ENCODE results near the gene WDSUB1.

The WDSUB1 gene

DNA sequence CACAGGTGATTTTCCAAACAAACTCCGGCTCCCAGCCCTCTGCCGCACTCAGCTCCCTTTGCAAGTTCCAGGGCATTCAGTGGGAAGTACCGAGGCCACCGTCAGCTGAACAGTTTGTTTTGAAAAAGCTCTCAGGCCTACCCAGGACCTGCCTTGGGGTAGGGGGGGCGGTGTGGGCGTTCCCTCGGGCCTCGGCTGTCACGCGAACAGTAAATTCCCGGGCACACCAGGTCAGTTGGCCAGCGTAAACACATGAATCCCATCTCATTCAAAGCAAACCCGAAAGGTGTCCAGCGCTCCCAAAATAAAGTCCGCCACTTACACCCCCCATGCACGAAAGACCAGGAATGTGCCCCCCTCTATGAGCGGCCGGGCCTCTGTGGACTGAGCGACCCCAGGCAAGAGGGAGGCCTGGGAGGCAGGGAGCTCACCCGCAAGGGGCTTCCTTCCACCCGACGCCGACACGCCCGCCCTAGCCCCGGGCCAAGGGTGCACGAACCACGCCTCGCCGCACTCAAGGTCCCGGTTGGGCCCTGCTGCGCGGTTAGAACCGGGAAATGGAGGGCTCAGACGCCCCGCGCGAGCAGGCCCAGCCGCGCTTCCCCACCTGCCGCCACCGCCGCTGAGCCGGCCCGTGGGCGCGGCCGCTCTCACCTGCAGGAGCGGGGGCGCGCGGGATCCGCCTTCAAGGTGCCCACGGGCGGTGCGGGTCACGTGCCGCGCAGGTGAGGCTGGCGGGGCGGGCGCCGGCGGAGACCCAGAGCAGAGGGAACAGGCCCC, at the start of gene WDSUB1:
Gene WDSUB1, minus strand, starts transcription at position 775 of the 780 bp plus-strand sequence. CDS start 3,634 bp downstream, outside the sequence.
- DNase-seq = peak; percentile 30 to 63

DNA sequence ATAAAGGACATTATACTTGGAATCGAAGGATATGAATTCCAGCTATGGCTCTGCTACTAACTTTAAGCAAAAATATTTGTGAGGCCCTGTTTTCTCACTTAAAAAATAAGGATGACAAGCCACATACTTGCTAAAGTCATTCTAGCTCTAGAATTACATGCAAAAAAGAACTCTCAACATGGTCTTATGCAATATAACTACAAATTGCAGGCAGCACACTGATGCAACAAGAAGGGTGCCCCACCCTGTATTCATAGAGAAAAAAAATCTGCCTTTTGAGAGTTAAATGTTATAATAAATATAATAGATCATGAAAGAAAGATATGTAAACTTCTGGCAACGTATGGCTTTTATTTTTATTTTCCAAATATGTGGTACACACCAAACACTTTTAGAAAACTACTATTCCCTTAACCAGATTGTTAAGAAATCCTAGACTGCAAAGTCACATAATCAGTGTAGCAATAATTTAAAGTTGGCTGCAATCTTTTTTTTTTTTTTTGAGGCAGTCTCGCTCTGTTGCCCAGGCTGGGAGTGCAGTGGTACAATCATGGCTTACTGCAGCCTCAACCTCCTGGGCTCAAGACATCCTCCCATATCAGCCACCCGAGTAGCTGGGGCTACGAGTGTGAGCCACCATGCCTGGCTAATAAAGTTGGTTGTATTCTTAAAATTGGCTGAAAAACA, 40.2 kb upstream of the WDSUB1 start:
- no peak for DNase-seq

GRCh38 chr2:159322419-159322818, 35.9 kb upstream of the WDSUB1 start:
- DNase-seq = no peak

- DNase-seq = peak in 1 of 2 experiments; percentile 12
These were observed 31.0 kb upstream of the WDSUB1 start for GRCh38 chr2:159317392-159318088.

DNA sequence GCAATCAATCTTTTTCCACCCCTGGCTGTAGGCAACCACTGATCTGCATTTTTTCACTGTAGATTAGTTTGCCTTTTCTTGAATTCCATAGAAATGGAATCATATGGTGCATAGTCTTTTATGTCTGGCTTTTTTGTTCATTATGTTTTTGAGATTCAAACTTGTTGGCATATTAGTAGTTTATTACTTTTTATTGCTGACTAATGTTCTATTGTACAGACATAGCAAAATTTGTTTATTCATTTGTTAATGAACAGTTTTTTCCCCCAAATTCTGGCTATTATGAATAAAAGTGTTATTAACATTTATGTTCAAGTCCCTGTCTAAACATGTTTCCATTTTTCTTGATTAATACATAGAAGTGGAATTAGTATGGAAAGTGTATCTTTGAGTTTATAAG, 21.4 kb upstream of the WDSUB1 start:
- no peak for DNase-seq

GRCh38 chr2:159300586-159300985, 14.1 kb upstream of the WDSUB1 start:
- no peak for DNase-seq

- DNase-seq = no peak
These were observed 12.5 kb upstream of the WDSUB1 start for GRCh38 chr2:159298967-159299366.

GRCh38 chr2:159297042-159297707, 10.7 kb upstream of the WDSUB1 start:
- DNase-seq = no peak

- DNase-seq = no peak
These were observed 5.7 kb upstream of the WDSUB1 start for GRCh38 chr2:159292157-159292556.

- peak in 1 of 2 experiments; percentile 44 for DNase-seq
These were observed 3.9 kb upstream of the WDSUB1 start for GRCh38 chr2:159290289-159290907.

- no peak for DNase-seq
These were observed 1.2 kb upstream of the WDSUB1 start for GRCh38 chr2:159287733-159288132.

- peak; percentile 95 to 98 for DNase-seq
These were observed 372 bp upstream of the WDSUB1 start for GRCh38 chr2:159286709-159287441.

- DNase-seq = no peak
These were observed 1.1 kb downstream of the WDSUB1 start for GRCh38 chr2:159285433-159285832.

GRCh38 chr2:159283529-159283928, 3.0 kb downstream of the WDSUB1 start:
- DNase-seq = no peak

DNA sequence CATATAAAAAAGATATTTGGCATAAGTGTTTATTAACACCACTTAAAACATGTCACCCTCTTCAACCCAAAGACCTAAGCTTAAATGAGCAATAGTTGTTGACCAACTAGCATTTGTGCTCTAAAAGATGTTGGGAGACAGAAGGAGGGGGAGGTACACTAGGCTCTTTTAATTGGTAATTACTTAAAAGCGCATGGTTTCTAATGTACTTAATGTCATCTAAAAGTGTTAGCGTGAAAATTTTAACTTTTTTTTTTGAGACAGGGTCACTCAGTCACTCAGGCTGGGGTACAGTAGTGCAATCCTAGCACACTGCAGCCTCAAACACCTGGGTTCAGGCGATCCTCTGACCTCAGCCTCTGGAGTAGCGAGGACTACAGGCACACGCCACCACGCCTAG, 5.5 kb downstream of the WDSUB1 start:
- DNase-seq = no peak

GRCh38 chr2:159279700-159280099, 6.8 kb downstream of the WDSUB1 start:
- DNase-seq = no peak

DNA sequence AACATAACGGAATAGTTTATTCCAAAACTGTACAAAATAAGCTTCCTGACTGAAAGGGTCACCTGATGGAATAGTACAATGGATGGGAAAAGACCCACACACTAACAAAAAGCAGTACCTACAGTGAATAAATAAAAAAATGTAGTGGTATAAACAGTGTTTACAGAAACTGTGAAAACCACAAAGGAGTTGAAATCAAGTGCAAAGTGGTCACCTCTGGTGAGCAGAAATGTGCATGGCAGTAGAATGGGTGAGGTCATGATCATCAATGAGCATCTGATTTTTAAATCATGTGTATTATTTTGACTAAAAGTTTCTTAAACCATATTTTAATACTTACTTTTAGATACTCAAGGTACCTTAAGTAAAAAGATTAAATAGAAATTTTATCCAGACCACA, 11.4 kb downstream of the WDSUB1 start:
- DNase-seq = no peak

DNA sequence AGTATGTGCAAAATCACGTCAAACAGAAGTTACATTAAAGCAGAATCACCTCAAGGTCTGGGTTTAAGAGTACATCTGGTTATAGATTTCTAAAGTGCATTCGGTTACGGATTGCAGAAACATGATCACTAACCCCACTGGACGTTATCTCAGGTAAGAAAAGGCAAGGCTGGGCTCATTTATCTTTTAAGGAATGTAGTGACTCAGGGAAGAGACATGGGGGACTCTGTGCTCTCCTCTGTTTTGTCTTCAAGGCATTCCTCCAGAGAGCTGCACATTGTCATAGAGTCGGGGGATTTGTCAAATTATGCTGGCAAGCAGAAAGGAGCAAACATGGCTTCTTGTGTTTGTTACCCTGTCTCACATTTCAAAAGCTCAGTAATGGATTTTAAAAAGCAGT, 14.3 kb downstream of the WDSUB1 start:
- no peak for DNase-seq

DNA sequence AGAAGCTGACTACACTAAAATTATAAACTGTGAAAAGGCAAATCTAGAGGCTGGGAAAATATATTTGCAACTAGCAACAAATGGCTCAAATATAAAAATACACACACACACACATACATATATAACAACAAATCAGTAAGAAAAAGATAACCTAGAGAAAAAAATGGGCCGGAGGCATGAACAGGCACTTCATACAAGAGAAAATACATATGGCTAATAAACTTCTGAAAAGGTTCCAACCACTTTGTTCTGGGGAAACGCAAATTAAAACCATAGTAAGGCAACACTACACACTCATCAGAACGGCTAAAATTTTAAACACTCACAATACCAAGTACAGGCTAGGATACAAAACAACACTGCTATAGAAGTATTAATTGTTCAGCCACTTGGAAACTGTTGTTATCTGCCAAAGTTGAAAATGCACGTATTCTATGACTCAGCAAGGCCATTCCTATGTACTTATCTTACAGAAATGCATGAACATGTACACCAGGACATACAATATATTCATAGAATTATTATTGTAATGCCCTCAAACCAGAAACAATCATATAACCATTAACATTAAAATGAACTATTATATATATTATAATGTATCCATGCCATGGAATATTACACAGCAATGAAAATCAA, 15.6 kb downstream of the WDSUB1 start:
- no peak for DNase-seq

DNA sequence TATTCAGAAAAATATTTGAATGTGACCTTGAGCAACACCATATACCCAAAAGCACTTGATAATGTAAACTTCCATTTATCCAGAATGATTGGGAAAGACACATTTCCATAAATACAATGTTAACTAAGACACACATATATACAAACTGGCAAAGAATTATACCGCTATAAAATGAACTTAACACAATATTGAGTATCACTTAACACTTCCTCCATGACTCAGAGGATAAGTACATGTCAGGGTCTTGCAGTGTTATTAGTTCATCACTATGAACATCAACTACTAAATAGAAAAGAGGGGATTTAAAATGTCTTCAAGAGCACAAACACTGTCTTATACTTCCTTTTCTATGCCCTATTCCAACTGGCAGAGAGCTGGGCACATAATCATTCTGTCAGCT, 18.6 kb downstream of the WDSUB1 start:
- no peak for DNase-seq

DNA sequence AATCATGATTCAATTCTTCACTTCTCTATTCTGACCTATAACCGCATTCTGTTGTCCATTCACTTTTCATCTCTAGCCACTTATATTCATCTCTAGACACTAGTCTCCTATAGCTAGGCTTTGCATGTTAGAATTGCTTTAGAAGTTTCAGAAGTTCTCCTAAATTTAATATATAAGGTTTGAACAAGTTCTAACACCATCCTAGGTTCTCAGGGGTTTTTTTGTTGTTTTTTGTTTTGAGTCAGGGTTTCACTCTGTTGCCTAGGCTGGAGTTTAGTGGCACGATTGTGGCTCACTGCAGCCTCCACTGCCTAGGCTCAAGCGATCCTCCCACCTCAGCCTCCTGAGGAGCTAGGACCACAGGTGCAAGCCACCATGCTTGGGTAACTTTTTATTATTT, 19.9 kb downstream of the WDSUB1 start:
- no peak for DNase-seq

Data from NCI-H2081 (cell line).